GM10266 (cell line): ENCODE data around the gene XPNPEP2.

ENCODE experiments used
- DNase-seq: peaks from one replicate; pipeline ENCODE4 v3.0.0; 2012; ENCODE audit errors: extremely low spot score
- CTCF ChIP-seq: IDR thresholded peaks from 2 replicates; pipeline ENCODE4 v1.5.1; 2012; ENCODE audit warnings: mild to moderate bottlenecking, low read depth; ENCODE audit not compliant: control insufficient read depth, insufficient read depth; ENCODE audit errors: missing control alignments

XPNPEP2 gene

GRCh38 chrX:129780441-129781105 is 41.8 kb downstream of the XPNPEP2 start:
- no peak for DNase-seq

GRCh38 chrX:129781134-129781672 is 42.4 kb downstream of the XPNPEP2 start:
- no peak for TF ChIP-seq CTCF

More at GRCh38 chrX:129780441-129781105, 41.8 kb downstream of the XPNPEP2 start:
- TF ChIP-seq CTCF = no peak

GRCh38 chrX:129781680-129782495 is 43.1 kb downstream of the XPNPEP2 start:
- DNase-seq = no peak
- no peak for TF ChIP-seq CTCF

More at GRCh38 chrX:129781134-129781672, 42.4 kb downstream of the XPNPEP2 start:
- DNase-seq = peak; percentile 60

GRCh38 chrX:129782706-129783105 is 43.9 kb downstream of the XPNPEP2 start:
- no peak for DNase-seq
- no peak for TF ChIP-seq CTCF

GRCh38 chrX:129783291-129783713 is 44.5 kb downstream of the XPNPEP2 start:
- DNase-seq = no peak
- no peak for TF ChIP-seq CTCF

GRCh38 chrX:129784371-129784770 is 45.6 kb downstream of the XPNPEP2 start:
- TF ChIP-seq CTCF = no peak
- DNase-seq = no peak
